K562 (cell line): ENCODE data around the gene NAV2. TPM values are rescaled to one million over a fixed set of nuclear protein-coding genes. Genes with fewer than 3 reads are reported as not detected.

Experiments used
- ATAC-seq: fragments of 200-7000 bp; cut with Tn5 transposase; 3 replicates; pipeline ENCODE4 v1.9.1; 2020; ENCODE audit warnings: moderate library complexity
- BruUV-seq: library from RNA; stranded (reverse); fragments of 400-500 nt; replicated peaks from 2 replicates; lab custom pipeline; 2021; lab: Mats Ljungman, UMichigan
- CTCF ChIA-PET: fragments of 300-600 bp; formaldehyde crosslinking; extraction: SDS; loops from one replicate; lab custom pipeline; 2021; ENCODE audit warnings: low intra/inter-chr PET ratio; lab: Yijun Ruan, JAX
- POLR2A ChIA-PET: fragments of 300-600, 350-650 bp; sonication (Branson Sonifier 250); formaldehyde crosslinking; extraction: SDS; loops from one replicate; lab custom pipeline; 2021; ENCODE audit warnings: antibody characterized with exemption, inconsistent platforms; lab: Yijun Ruan, JAX
- DNase-seq, 4 experiments: peaks; one replicate each; pipeline versions ENCODE4 v3.0.0 to v3.0.0-alpha.2; 2011 to 2018; ENCODE audit warnings: low spot score in 3 of 4, mixed read lengths in 3 of 4; ENCODE audit errors: extremely low read depth in 1 of 4
- FAIRE-seq: peaks from 2 replicates; lab custom pipeline; 2011; peaks lifted over from hg19 to GRCh38; lab: Jason Lieb, UNC
- H2AFZ ChIP-seq: 2 replicates; pipeline ENCODE4 v1.6.0; 2011; ENCODE audit warnings: low read depth, low read length, control low read depth, inconsistent platforms
- H3K27ac ChIP-seq: fragments of 200-600 bp; 3 replicates; pipeline ENCODE4 v1.8.0; 2011; ENCODE audit warnings: low read depth, mild to moderate bottlenecking, control low read depth, inconsistent platforms, low read length, moderate library complexity, mixed read lengths; ENCODE audit errors: extremely low read depth
- H3K27me3 ChIP-seq, 2 experiments: fragments of 300-600 bp in 1 of 2; 2 replicates in 1 of 2; 3 replicates in 1 of 2; pipeline versions ENCODE4 v1.6.0 to v1.8.0; 2011; ENCODE audit warnings: inconsistent platforms in 2 of 2, low read length in 2 of 2, mild to moderate bottlenecking in 1 of 2, mixed read lengths in 1 of 2, moderate library complexity in 1 of 2; ENCODE audit not compliant: control insufficient read depth in 2 of 2, insufficient read depth in 2 of 2
- H3K36me3 ChIP-seq: fragments of 300-600 bp; 3 replicates; pipeline ENCODE4 v1.8.0; 2011; ENCODE audit warnings: mild to moderate bottlenecking, low read length, inconsistent platforms; ENCODE audit not compliant: control insufficient read depth, insufficient read depth
- H3K4me1 ChIP-seq, 2 experiments: fragments of 200-600 bp in 1 of 2; replicated peaks in 1 of 2; 2 replicates in 1 of 2; 3 replicates in 1 of 2; pipeline versions ENCODE4 v1.5.1 to v1.8.0; 2011; ENCODE audit warnings: inconsistent platforms in 2 of 2, low read length in 2 of 2, mild to moderate bottlenecking in 1 of 2, mixed read lengths in 1 of 2, moderate library complexity in 1 of 2; ENCODE audit not compliant: control insufficient read depth in 2 of 2, insufficient read depth in 2 of 2
- H3K4me2 ChIP-seq: 2 replicates; pipeline ENCODE4 v1.6.1; 2011; ENCODE audit warnings: low read length, control low read depth, inconsistent platforms, mixed read lengths; ENCODE audit not compliant: insufficient read depth
- H3K4me3 ChIP-seq: fragments of 200-600 bp; sonication (generic), shearing (Covaris generic); 2 replicates; pipeline ENCODE4 v1.5.1; 2016; ENCODE audit warnings: control low read depth, inconsistent platforms
- H3K79me2 ChIP-seq: fragments of 200-600 bp; 3 replicates; pipeline ENCODE4 v1.8.0; 2011; ENCODE audit warnings: low read length, inconsistent platforms; ENCODE audit not compliant: control insufficient read depth, insufficient read depth
- H3K9ac ChIP-seq, 2 experiments: 2 replicates each; pipeline versions ENCODE4 v1.6.0 to v1.6.1; 2011; ENCODE audit warnings: low read depth in 2 of 2, low read length in 2 of 2, control low read depth in 1 of 2, inconsistent platforms in 1 of 2, mild to moderate bottlenecking in 1 of 2, mixed read lengths in 1 of 2; ENCODE audit not compliant: insufficient read depth in 1 of 2
- H3K9me1 ChIP-seq: one replicate; pipeline ENCODE4 v1.6.0; 2011; ENCODE audit warnings: inconsistent platforms, mild to moderate bottlenecking, low read length, moderate library complexity; ENCODE audit not compliant: control insufficient read depth, insufficient read depth
- H3K9me3 ChIP-seq: replicated peaks from 2 replicates; pipeline ENCODE4 v1.5.1; 2011; ENCODE audit warnings: low read depth, low read length, inconsistent platforms; ENCODE audit not compliant: control insufficient read depth, insufficient read depth
- H4K20me1 ChIP-seq: replicated peaks from 2 replicates; pipeline ENCODE4 v1.6.1; 2011; ENCODE audit warnings: low read length, inconsistent platforms, mixed read lengths; ENCODE audit not compliant: control insufficient read depth, insufficient read depth
- RBM25 ChIP-seq: fragments of 200-400 bp; formaldehyde crosslinking; IDR thresholded peaks from 2 replicates; pipeline ENCODE4 v1.6.1; 2018; ENCODE audit warnings: low read length, low read depth, moderate library complexity; ENCODE audit not compliant: severe bottlenecking
- SREBF1 ChIP-seq: fragments of 150-350 bp; IDR thresholded peaks from 2 replicates; pipeline ENCODE4 v1.6.1; 2014; ENCODE audit warnings: antibody characterized with exemption, low read depth, low read length, borderline replicate concordance
- STAG1 ChIP-seq: sonication (generic); formaldehyde crosslinking; IDR thresholded peaks from 2 replicates; pipeline ENCODE4 v1.5.0; 2020; ENCODE audit warnings: missing genetic modification reagents, borderline replicate concordance
- ZFP36 ChIP-seq: fragments of 150-350 bp; IDR thresholded peaks from 2 replicates; pipeline ENCODE4 v1.6.1; 2018; ENCODE audit warnings: low read length, low read depth; ENCODE audit not compliant: partially characterized antibody
- ZNF445 ChIP-seq: fragments of 250-450 bp; sonication (Bioruptor Pico); IDR thresholded peaks from 2 replicates; pipeline ENCODE4 v1.4.0; 2020; ENCODE audit warnings: low read depth, mild to moderate bottlenecking, moderate library complexity
- WGBS: fragments of 100-300 bp; shearing (Covaris generic); methylation state at CpG from one replicate; pipeline ENCODE4 v1.1.6; 2016; ENCODE audit warnings: low coverage, mixed read lengths; ENCODE audit not compliant: insufficient coverage; ENCODE audit errors: missing lambda C conversion rate; 5-methylcytosine and 5-hydroxymethylcytosine counted together
- in situ Hi-C: fragments of 300-500 bp; cut with MboI; formaldehyde crosslinking; loops from 4 replicates; pipeline ENCODE4 v1.15.0; 2018; ENCODE audit warnings: inconsistent platforms, mixed read lengths
- intact Hi-C: fragments of 100-400 bp; cut with micrococcal nuclease; formaldehyde crosslinking; loops from 2 replicates; pipeline ENCODE4 v1.14.2; 2022
- polyA plus RNA-seq, 8 experiments: library from polyadenylated mRNA; depleted of rRNA in 4 of 8; stranded (reverse) in 5 of 8; unstranded in 3 of 8; fragments of >200 nt; fragmentation: Nextera tagmentation in 2 of 8; fragmentation: Illumina TruSeq in 1 of 8; extraction: Ambion mirVana in 2 of 8; extraction: Trizol in 1 of 8; gene quantifications; 2 replicates each; pipeline versions ENCODE4 v1.2.1 to v1.2.3, GENCODE V29; 2011 to 2014; ENCODE audit warnings: inconsistent platforms in 1 of 8, missing spikeins in 1 of 8
- total RNA-seq, 7 experiments: library from RNA; depleted of rRNA in 6 of 7; stranded (reverse); fragments of >200 nt in 6 of 7; fragmentation: Illumina TruSeq in 2 of 7; extraction: Trizol in 2 of 7; gene quantifications; 2 replicates each; pipeline versions ENCODE4 v1.2.1 to v1.2.3, GENCODE V29; 2011 to 2021; ENCODE audit warnings: low replicate concordance in 1 of 7
- TF ChIP-seq, protein P1 (sequence below): fragments of 250-450 bp; sonication (Bioruptor Pico); IDR thresholded peaks from 2 replicates; pipeline ENCODE4 v1.8.0; 2022; ENCODE audit warnings: inconsistent platforms

The NAV2 gene
- total and polyA plus RNA-seq, 9 of the 15 experiments (the other 6 are each of a cell fraction or from before 2014, with no cell fraction given), result 0.03 to 0.35 (median 0.05) TPM

DNA sequence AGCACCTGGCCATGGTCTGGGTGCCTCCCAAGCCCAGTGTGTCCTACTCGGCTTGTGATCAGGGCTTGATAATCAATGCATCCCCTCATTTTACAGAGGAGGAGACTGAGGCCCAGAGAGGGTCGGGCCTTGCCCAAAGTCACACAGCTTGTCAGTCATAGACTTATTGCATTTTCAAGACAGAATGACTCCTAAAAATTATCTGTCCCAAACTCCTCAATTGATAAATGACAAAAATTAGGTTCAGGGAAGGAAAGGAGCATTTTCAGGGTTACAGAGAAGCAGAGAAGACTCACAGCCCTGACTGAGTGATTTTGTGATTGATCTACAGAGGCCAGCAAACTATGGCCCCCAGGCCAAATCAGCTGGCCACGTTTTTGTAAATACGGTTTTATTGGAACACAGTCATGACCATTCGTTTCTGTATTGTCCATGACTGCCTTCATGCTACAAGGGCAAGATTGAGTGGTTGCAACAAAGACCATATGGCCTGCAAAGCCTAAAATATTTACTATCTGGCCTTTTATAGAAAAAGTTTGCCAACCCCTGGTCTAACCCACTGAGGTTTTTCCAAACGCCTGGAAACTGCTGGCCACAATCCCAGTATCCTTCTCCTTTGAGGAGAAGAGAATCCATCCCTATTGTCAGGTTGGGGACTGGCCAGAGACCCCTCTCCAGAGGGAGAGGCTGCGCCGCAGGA is 35.1 kb upstream of the NAV2 start:
- DNase-seq (no peak), FAIRE-seq (no peak), ATAC-seq (no peak)
- intact Hi-C loops (no loop called here), in situ Hi-C loops (no loop called here)
- 2% methylated on average over 8 of the region's 8 CpGs for WGBS
- BruUV-seq, result no TSS peak
- H3K9ac ChIP-seq, result no peak overlapping the region
- ChIA-PET CTCF (no interaction called here), POLR2A (interaction anchor here (0.6 kb wide), 1 partner anchor 489 kb away, joined by 3 read pairs; no protein-coding TSS in a partner anchor)
- H3K27ac ChIP-seq, result no peak overlapping the region
- no peaks in the 10 kb centered on the region for H3K79me2 ChIP-seq
- H4K20me1 ChIP-seq, result no peaks in the 10 kb centered on the region
- H3K9me1 ChIP-seq, result no peaks in the 10 kb centered on the region
- H2AFZ ChIP-seq, result no peak overlapping the region
- H3K9me3 ChIP-seq, result no peaks in the 10 kb centered on the region
- peaks cover 5 to 36% of the 10 kb centered on the region in 2 experiments; a peak in 4 of 5 replicates for H3K27me3 ChIP-seq
- H3K36me3 ChIP-seq, result no peaks in the 10 kb centered on the region
- H3K4me1 ChIP-seq, result no peaks in the 10 kb centered on the region
- TF ChIP-seq SREBF1, result no peak
- peak; percentile 63 for TF ChIP-seq RBM25
- no peak for TF ChIP-seq ZNF445 (CRISPR knock-in tag)
- TF ChIP-seq STAG1 (CRISPR knock-in tag), result no peak
- peak; percentile 54 for TF ChIP-seq ZFP36
- TF ChIP-seq, protein P1, sequence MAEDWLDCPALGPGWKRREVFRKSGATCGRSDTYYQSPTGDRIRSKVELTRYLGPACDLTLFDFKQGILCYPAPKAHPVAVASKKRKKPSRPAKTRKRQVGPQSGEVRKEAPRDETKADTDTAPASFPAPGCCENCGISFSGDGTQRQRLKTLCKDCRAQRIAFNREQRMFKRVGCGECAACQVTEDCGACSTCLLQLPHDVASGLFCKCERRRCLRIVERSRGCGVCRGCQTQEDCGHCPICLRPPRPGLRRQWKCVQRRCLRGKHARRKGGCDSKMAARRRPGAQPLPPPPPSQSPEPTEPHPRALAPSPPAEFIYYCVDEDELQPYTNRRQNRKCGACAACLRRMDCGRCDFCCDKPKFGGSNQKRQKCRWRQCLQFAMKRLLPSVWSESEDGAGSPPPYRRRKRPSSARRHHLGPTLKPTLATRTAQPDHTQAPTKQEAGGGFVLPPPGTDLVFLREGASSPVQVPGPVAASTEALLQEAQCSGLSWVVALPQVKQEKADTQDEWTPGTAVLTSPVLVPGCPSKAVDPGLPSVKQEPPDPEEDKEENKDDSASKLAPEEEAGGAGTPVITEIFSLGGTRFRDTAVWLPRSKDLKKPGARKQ, result no peak
- TF ChIP-seq, all 486 proteins: peak for 2
- Histone ChIP-seq H3K4me3 (no peak overlapping the region), H3K4me2 (no peak overlapping the region)
